ENCODE measurements around the gene MRPL18. TPM values are rescaled to one million over a fixed set of nuclear protein-coding genes. Genes with fewer than 3 reads are reported as not detected.
"Not testable (repeated sequence)": the region's sequence is repeated elsewhere in the genome, so short reads cannot be mapped to it uniquely, and the experiment has no call there.

MRPL18 gene
- total RNA-seq, 4 donors from 2014 or later: 53.9 to 79.2 (median 55.9) TPM

DNA sequence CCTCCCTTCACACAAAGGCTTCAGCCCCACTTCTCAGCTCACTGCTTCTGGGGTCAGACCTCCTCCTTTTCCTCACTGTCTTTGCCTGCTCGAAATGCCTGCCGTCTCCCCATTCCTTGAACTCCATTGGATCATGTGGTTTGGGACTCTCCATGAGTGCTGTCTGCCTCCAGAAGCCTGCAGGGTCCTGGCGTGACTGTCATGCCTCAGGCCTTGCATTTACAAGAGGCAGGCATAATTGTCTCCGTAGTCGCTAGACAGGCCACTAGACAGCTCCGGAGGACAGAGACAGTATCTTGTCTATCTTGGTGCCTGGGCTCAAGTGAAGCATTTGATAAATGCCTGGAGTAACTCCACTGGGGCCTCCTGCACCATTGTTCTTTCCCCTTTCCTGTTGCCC lies 25.1 kb downstream of the MRPL18 start:
- peak in 1 of 2 donors; percentile 50 for DNase-seq (ENCODE audit: low spot score in 2 of 2)
- Histone ChIP-seq H3K27me3 (no peaks in the 10 kb centered on the region), H3K27ac (no peak overlapping the region), H3K4me1 (no peaks in the 10 kb centered on the region), H3K4me3 (no peak overlapping the region), H3K9me3 (no peaks in the 10 kb centered on the region), H3K36me3 (no peaks in the 10 kb centered on the region)
- TF ChIP-seq POLR2AphosphoS5 (IDR thresholded peaks at IDR 0.05): no peak
- TF ChIP-seq POLR2A (IDR thresholded peaks at IDR 0.05): no peak
- no peak for TF ChIP-seq EP300 (IDR thresholded peaks at IDR 0.05)
- TF ChIP-seq, protein P1, sequence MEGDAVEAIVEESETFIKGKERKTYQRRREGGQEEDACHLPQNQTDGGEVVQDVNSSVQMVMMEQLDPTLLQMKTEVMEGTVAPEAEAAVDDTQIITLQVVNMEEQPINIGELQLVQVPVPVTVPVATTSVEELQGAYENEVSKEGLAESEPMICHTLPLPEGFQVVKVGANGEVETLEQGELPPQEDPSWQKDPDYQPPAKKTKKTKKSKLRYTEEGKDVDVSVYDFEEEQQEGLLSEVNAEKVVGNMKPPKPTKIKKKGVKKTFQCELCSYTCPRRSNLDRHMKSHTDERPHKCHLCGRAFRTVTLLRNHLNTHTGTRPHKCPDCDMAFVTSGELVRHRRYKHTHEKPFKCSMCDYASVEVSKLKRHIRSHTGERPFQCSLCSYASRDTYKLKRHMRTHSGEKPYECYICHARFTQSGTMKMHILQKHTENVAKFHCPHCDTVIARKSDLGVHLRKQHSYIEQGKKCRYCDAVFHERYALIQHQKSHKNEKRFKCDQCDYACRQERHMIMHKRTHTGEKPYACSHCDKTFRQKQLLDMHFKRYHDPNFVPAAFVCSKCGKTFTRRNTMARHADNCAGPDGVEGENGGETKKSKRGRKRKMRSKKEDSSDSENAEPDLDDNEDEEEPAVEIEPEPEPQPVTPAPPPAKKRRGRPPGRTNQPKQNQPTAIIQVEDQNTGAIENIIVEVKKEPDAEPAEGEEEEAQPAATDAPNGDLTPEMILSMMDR (IDR thresholded peaks at IDR 0.05): no peak
- 78% methylated on average over 6 of the region's 6 CpGs for WGBS

DNA sequence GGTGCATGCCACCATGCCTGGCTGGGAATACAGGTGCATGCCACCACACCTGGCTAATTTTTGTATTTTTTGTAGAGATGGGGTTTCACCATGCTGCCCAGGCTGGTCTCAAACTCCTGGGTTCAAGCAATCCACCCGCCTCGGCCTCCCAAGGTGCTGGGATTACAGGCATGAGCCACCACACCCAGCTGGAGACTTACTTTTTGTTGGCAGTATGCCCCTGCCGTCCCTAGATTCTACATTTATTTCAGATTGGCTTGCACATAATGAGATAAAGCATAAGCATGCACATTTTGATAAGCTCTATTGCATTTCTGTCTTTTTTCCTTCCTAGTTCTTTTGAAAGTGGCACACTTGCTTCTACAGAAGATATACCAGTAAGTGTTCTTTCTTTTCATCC lies 26.5 kb downstream of the MRPL18 start:
- H3K27me3 ChIP-seq, H3K4me3 ChIP-seq, H3K4me1 ChIP-seq, H3K36me3 ChIP-seq, H3K9me3 ChIP-seq, H3K27ac ChIP-seq: not testable (repeated sequence)
- 51% methylated on average over 3 of the region's 3 CpGs for WGBS
- peak in 1 of 2 donors; percentile 20 for DNase-seq (ENCODE audit: low spot score in 2 of 2)

DNA sequence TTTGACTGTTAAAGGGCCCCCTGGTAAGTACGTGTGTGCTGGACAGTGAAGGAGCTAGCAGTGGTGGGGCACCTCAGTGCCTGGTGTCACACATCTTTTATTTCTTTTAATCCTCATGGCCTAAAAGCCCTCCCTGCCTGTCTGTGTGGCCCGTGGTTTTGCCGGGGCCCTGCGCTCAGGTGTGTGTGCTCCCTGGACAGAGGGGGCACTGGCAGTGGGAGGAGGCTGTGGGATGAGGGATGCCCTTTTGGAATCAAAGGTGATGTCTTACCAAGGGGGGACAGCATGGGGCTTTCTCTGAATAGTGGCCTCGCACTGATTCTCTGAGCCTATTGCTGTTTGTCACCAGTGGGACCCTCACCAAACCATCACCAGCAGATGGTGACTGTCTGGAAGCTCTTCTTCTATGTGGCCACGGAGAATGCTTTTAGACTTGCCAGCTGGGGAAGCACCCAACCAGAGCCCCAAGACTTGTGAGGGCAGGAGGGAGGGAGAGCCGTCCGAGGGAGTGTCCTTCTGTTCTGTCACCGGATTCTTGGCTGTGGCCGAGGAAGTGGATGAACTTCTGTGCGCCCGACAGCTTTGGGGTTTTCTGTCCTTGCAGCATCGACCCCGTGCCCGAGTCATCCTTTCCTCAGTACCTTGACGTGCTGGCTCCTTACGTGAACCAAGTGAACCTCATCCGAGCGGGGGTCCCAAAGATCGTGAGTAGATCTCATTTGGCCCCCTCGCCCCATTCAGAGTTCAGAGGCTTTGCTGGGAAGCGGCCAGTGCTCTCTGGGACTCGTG lies 27.9 kb downstream of the MRPL18 start:
- Histone ChIP-seq H3K27me3 (no peaks in the 10 kb centered on the region), H3K36me3 (no peaks in the 10 kb centered on the region), H3K4me3 (no peak overlapping the region), H3K9me3 (no peaks in the 10 kb centered on the region), H3K27ac (no peak overlapping the region), H3K4me1 (no peaks in the 10 kb centered on the region)
- TF ChIP-seq EP300 (IDR thresholded peaks at IDR 0.05) (no peak), POLR2AphosphoS5 (IDR thresholded peaks at IDR 0.05) (no peak)
- 92% methylated on average over 23 of the region's 23 CpGs for WGBS
- DNase-seq (ENCODE audit: low spot score in 2 of 2): peak in 1 of 2 donors; percentile 66

DNA sequence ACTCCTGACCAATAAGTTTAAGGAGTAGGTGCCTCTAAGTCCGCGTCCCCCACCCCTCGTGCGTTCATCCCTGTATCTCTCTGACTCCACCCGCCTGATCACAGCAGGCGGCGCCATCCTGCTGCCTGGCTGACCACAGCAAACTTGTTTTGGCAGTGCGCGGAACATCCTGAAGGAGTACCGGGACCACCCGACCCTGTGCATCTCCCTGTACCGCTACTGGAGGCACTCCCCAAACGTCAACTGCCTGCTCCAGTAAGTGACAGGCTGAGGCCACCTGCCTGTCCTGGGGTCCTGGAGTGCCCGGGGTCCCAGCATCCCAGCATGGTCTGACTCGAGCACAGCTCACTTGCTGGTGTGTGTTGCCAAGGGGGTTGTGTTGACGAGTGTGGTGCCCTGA lies 28.8 kb downstream of the MRPL18 start:
- TF ChIP-seq POLR2A (IDR thresholded peaks at IDR 0.05) (no peak), EP300 (IDR thresholded peaks at IDR 0.05) (no peak), POLR2AphosphoS5 (IDR thresholded peaks at IDR 0.05) (no peak)
- TF ChIP-seq, protein P1 (IDR thresholded peaks at IDR 0.05): no peak
- no peak overlapping the region for H3K4me3 ChIP-seq
- H3K9me3 ChIP-seq: no peaks in the 10 kb centered on the region
- H3K4me1 ChIP-seq: no peaks in the 10 kb centered on the region
- H3K36me3 ChIP-seq: no peaks in the 10 kb centered on the region
- WGBS: 96% methylated on average over 14 of the region's 16 CpGs
- H3K27ac ChIP-seq: no peak overlapping the region
- no peaks in the 10 kb centered on the region for H3K27me3 ChIP-seq
- peak in 1 of 2 donors; percentile 74 for DNase-seq (ENCODE audit: low spot score in 2 of 2)

DNA sequence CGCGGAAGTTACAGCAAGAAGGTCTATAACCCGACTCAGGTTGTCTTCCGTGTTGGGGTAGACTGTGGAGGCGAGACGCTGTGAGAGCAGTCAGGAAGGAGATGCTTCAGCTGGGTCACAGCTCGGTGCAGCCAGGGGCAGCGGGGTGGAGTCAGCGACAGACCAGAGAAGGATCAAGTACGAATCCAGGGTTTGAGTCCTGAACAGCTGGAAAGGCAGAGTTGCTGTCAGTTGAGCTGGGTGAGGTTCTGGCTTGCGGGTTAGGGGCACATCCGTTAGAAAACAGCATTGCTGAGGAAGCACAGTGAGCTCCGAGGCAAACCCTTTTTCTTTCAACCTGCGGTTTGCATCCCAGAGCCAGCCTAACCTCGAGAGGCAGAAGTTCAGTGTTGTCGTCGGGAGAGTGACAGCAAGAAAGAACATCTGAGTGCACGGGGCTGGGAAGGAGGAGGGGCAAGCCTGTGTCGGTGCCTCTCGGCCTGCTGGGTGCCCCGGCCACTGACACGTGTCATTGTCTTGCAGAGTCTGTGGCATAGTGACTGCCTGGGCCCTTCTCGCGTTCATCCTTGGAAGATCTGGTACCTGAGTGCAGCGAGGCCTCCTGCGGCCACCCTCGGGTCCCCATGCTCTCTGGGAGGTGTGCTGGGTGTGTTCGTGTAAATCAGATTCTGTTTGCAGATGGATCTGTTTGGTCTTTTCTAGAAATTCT lies 29.8 kb downstream of the MRPL18 start:
- no peaks in the 10 kb centered on the region for H3K27me3 ChIP-seq
- DNase-seq (ENCODE audit: low spot score in 2 of 2): peak in 1 of 2 donors; percentile 66
- no peak overlapping the region for H3K27ac ChIP-seq
- no peak overlapping the region for H3K4me3 ChIP-seq
- H3K4me1 ChIP-seq: no peaks in the 10 kb centered on the region
- no peaks in the 10 kb centered on the region for H3K36me3 ChIP-seq
- WGBS: 62% methylated on average over 28 of the region's 28 CpGs
- TF ChIP-seq EP300 (IDR thresholded peaks at IDR 0.05): no peak
- TF ChIP-seq, protein P1 (IDR thresholded peaks at IDR 0.05): no peak
- H3K9me3 ChIP-seq: no peaks in the 10 kb centered on the region

DNA sequence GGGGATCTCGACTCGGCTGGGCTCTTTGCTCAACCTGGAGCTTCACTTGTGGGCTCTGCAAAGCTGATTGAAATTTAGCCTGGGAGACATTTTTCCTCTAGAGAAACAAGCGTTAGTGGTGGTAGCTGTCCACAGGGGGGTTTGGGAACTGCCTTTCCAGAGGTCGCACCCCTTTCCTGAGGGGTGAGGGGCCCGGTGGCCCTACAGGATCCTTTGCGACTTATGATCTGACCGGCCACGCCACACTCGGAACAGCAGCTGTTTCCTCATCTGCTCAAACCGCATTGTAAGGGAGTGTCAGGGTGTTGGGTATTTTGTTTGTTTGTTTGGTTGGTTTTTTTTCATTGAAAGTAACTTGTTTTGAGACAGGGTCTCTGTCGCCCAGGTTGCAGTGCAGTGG lies 30.9 kb downstream of the MRPL18 start:
- 80% methylated on average over 11 of the region's 11 CpGs for WGBS
- no peak for TF ChIP-seq EP300 (IDR thresholded peaks at IDR 0.05)
- no peak for TF ChIP-seq POLR2AphosphoS5 (IDR thresholded peaks at IDR 0.05)
- TF ChIP-seq POLR2A (IDR thresholded peaks at IDR 0.05): no peak
- TF ChIP-seq, protein P1 (IDR thresholded peaks at IDR 0.05): no peak
- no peak overlapping the region for H3K27ac ChIP-seq

More for the DNA sequence above, 30.9 kb downstream of the MRPL18 start:
- Histone ChIP-seq H3K9me3 (no peaks in the 10 kb centered on the region), H3K4me1 (no peaks in the 10 kb centered on the region), H3K27me3 (no peaks in the 10 kb centered on the region), H3K4me3 (no peak overlapping the region), H3K36me3 (no peaks in the 10 kb centered on the region)
- peak in 1 of 2 donors; percentile 35 for DNase-seq (ENCODE audit: low spot score in 2 of 2)
